ENCODE data around the gene RHOU.

The RHOU gene

GRCh38 chr1:228737601-228738041 is 2.3 kb downstream of the RHOU start:
- no peak for DNase-seq (ENCODE audit: low read depth)

GRCh38 chr1:228739826-228740225 is 4.5 kb downstream of the RHOU start:
- DNase-seq (ENCODE audit: low read depth), result no peak

GRCh38 chr1:228740543-228741317 is 5.5 kb downstream of the RHOU start:
- DNase-seq (ENCODE audit: low read depth), result no peak

GRCh38 chr1:228742281-228742860 is 7.1 kb downstream of the RHOU start:
- no peak for DNase-seq (ENCODE audit: low read depth)

- no peak for DNase-seq (ENCODE audit: low read depth)
Measured at GRCh38 chr1:228743405-228743804, 8.1 kb downstream of the RHOU start.

- DNase-seq (ENCODE audit: low read depth), result no peak
Measured at GRCh38 chr1:228744356-228744755, 9.1 kb downstream of the RHOU start.

- no peak for DNase-seq (ENCODE audit: low read depth)
Measured at GRCh38 chr1:228744918-228745317, 9.6 kb downstream of the RHOU start.

GRCh38 chr1:228745497-228745896 is 10.2 kb downstream of the RHOU start:
- DNase-seq (ENCODE audit: low read depth), result no peak

- DNase-seq (ENCODE audit: low read depth), result no peak
Measured at GRCh38 chr1:228747301-228747935, 12.1 kb downstream of the RHOU start.

GRCh38 chr1:228748029-228748428 is 12.8 kb downstream of the RHOU start:
- DNase-seq (ENCODE audit: low read depth), result no peak

- no peak for DNase-seq (ENCODE audit: low read depth)
Measured at GRCh38 chr1:228748431-228748830, 13.2 kb downstream of the RHOU start.

GRCh38 chr1:228749765-228750164 is 14.5 kb downstream of the RHOU start:
- DNase-seq (ENCODE audit: low read depth), result no peak

GRCh38 chr1:228750915-228751314 is 15.6 kb downstream of the RHOU start:
- no peak for DNase-seq (ENCODE audit: low read depth)

- DNase-seq (ENCODE audit: low read depth), result no peak
Measured at GRCh38 chr1:228751360-228752098, 16.2 kb downstream of the RHOU start.

- DNase-seq (ENCODE audit: low read depth), result no peak
Measured at GRCh38 chr1:228752258-228752657, 17.0 kb downstream of the RHOU start.

GRCh38 chr1:228752675-228753265 is 17.5 kb downstream of the RHOU start:
- no peak for DNase-seq (ENCODE audit: low read depth)

- no peak for DNase-seq (ENCODE audit: low read depth)
Measured at GRCh38 chr1:228753287-228753686, 18.0 kb downstream of the RHOU start.

GRCh38 chr1:228753786-228754360 is 18.6 kb downstream of the RHOU start:
- DNase-seq (ENCODE audit: low read depth), result no peak

GRCh38 chr1:228754646-228755268 is 19.5 kb downstream of the RHOU start:
- DNase-seq (ENCODE audit: low read depth), result no peak

GRCh38 chr1:228755800-228756199 is 20.5 kb downstream of the RHOU start:
- DNase-seq (ENCODE audit: low read depth), result no peak

- DNase-seq (ENCODE audit: low read depth), result no peak
Measured at GRCh38 chr1:228756457-228756856, 21.2 kb downstream of the RHOU start.

All from activated T-cell treated with anti-CD3 and anti-CD28 coated beads for 24 hours (primary cell).